ENCODE measurements around the gene EXD3.
"Not testable (repeated sequence)": the region's sequence is repeated elsewhere in the genome, so short reads cannot be mapped to it uniquely, and the experiment has no call there.

Gene EXD3

DNA sequence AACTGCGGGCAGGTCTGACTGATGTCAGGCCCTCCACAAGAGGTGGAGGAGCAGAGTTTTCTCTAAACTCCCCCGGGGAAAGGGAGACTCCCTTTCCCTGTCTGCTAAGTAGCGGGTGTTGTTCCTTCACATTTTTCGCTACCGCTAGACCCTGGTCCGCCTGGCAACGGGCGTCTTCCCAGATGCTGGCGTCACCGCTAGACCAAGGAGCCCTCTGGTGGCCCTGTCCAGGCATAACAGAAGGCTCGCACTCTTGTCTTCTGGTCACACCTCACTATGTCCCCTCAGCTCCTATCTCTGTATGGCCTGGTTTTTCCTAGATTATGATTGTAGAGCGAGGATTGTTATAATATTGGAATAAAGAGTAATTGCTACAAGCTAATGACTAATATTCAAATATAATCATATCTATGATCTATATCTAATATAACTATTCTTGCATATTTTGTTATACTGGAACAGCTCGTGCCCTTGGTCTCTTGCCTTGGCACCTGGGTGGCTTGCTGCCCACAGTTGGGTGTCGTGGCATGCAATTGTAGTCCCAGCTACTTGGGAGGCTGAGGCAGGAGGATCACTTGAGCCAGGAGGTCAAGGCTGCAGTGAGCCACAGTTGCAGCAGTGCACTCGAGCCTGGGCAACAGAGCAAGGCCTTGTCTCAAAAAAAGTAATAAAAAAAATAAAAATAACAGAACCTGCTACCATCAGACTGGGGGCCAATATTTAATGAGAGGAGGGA lies 160.6 kb downstream of the EXD3 start:
- H3K14ac ChIP-seq (ENCODE audit: low read length); DNase-seq (ENCODE audit: low spot score): not testable (repeated sequence)

More for the DNA sequence above, 160.6 kb downstream of the EXD3 start:
- not testable (repeated sequence) for H2AK5ac ChIP-seq (ENCODE audit: low read depth, low read length); H3K79me1 ChIP-seq (ENCODE audit: low read depth, low read length); H3K27ac ChIP-seq (replicated peaks; ENCODE audit: low read length); H3K4me3 ChIP-seq (ENCODE audit: low read length in 2 of 2); H3K4ac ChIP-seq (ENCODE audit: low read length); H4K91ac ChIP-seq (ENCODE audit: low read depth, low read length, poor library complexity); H3K9ac ChIP-seq (ENCODE audit: low read depth, low read length, poor library complexity); H3K9me3 ChIP-seq (replicated peaks in 1 of 2; ENCODE audit: control insufficient read depth in 2 of 2, insufficient read depth in 1 of 2, low read depth in 1 of 2, low read length in 2 of 2); H4K8ac ChIP-seq (ENCODE audit: low read depth, low read length); H2AFZ ChIP-seq (ENCODE audit: low read length); H2BK12ac ChIP-seq (ENCODE audit: low read length); H3K4me1 ChIP-seq (ENCODE audit: control insufficient read depth in 2 of 2, insufficient read depth in 1 of 2, low read depth in 1 of 2, low read length in 2 of 2); H3K27me3 ChIP-seq (ENCODE audit: control insufficient read depth in 3 of 3, insufficient read depth in 3 of 3, low read depth in 1 of 3, low read length in 3 of 3); H3K18ac ChIP-seq (ENCODE audit: low read length); H2BK5ac ChIP-seq (ENCODE audit: low read length); H2BK15ac ChIP-seq (ENCODE audit: low read length); H3K4me2 ChIP-seq (ENCODE audit: insufficient read depth, low read length, poor library complexity, severe bottlenecking); H3K23ac ChIP-seq (ENCODE audit: low read depth, low read length, poor library complexity); H2BK120ac ChIP-seq (ENCODE audit: low read depth, low read length)
- no CpG with 5 or more reads among the region's 15 CpGs for WGBS, 2 donors (ENCODE audit: extremely low coverage in 2 of 2, insufficient read length in 2 of 2, insufficient replicate concordance in 1 of 2)
- peaks cover 35 to 73% of the 10 kb centered on the region in 2 donors for H3K36me3 ChIP-seq (replicated peaks in 1 of 2; ENCODE audit: control insufficient read depth in 2 of 2, insufficient read depth in 2 of 2, low read length in 2 of 2)
